Measurements from ENCODE around the gene OLFM3.

GRCh38 chr1:101960142-101960541 is 36.6 kb downstream of the OLFM3 start:
- TF ChIP-seq NR2F1 (conservative IDR thresholded peaks at IDR 0.05) (no peak), CHD2 (IDR thresholded peaks at IDR 0.05; ENCODE audit: borderline replicate concordance, low read depth, low read length) (no peak), HDAC2 (IDR thresholded peaks at IDR 0.05) (no peak), CBX3 (IDR thresholded peaks at IDR 0.05; ENCODE audit: borderline replicate concordance, low read depth) (no peak), MTA2 (IDR thresholded peaks at IDR 0.05; ENCODE audit: low read depth) (no peak)

Measured in GM12878 (cell line).